NB4 (cell line): ENCODE results near the gene TCHP.

Source experiments
- MYC ChIP-seq: IDR thresholded peaks from 2 replicates; pipeline ENCODE4 v1.6.1; 2011; ENCODE audit warnings: low read depth, low read length
- POLR2A ChIP-seq: IDR thresholded peaks from 2 replicates; pipeline ENCODE4 v1.6.1; 2011; ENCODE audit warnings: mild to moderate bottlenecking; ENCODE audit not compliant: insufficient read length; ENCODE audit errors: extremely low read depth
- TF ChIP-seq, protein P1 (sequence below): IDR thresholded peaks from one replicate; pipeline ENCODE4 v1.5.1; 2012; ENCODE audit warnings: low read depth, low read length
- TF ChIP-seq, protein P2 (sequence below): IDR thresholded peaks from 2 replicates; pipeline ENCODE4 v1.6.1; 2011; ENCODE audit warnings: low read depth, low read length

DNA sequence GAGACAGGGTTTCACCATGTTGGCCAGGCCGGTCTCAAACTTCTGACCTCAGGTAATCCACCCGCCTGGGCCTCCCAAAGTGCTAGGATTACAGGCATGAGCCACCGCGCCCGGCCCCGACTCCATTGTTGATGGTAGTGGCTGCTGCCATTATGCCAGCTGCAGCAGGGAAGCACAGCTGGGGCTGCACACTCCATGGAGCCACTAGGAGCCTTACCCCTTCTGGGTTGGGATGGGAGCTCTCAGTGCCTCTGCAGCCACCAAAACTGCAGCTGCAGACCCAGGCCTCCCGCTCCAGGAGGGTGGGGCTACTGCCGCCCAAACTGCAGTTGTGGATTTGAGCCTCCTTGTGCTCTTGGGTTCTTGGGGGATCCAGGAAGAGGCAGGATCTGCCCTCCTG lies 25.9 kb downstream of the TCHP start:
- TF ChIP-seq POLR2A: no peak
- TF ChIP-seq, protein P1, sequence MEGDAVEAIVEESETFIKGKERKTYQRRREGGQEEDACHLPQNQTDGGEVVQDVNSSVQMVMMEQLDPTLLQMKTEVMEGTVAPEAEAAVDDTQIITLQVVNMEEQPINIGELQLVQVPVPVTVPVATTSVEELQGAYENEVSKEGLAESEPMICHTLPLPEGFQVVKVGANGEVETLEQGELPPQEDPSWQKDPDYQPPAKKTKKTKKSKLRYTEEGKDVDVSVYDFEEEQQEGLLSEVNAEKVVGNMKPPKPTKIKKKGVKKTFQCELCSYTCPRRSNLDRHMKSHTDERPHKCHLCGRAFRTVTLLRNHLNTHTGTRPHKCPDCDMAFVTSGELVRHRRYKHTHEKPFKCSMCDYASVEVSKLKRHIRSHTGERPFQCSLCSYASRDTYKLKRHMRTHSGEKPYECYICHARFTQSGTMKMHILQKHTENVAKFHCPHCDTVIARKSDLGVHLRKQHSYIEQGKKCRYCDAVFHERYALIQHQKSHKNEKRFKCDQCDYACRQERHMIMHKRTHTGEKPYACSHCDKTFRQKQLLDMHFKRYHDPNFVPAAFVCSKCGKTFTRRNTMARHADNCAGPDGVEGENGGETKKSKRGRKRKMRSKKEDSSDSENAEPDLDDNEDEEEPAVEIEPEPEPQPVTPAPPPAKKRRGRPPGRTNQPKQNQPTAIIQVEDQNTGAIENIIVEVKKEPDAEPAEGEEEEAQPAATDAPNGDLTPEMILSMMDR: no peak
- TF ChIP-seq, protein P2, sequence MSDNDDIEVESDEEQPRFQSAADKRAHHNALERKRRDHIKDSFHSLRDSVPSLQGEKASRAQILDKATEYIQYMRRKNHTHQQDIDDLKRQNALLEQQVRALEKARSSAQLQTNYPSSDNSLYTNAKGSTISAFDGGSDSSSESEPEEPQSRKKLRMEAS: no peak
- no peak for TF ChIP-seq MYC
